ENCODE data around the gene RPL41.

DNA sequence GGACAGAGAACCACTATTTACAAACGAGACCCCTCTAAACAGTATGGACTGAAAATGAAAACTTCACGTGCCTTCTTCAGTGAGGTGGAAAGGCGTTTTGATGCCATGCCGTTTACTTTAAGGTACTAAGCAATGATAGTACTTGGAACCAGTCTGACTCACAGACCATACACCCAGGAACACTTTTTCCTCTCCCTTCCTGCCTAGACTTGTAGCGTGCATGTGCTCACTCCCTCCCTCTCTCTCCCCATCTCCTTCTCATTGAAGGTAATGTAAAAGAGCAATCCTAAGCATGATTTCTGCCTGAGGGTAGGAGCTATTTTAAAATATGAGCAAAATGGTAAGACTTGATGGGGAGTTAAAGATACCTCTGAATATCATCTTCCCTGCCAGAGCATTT is 5.9 kb upstream of the RPL41 start:
- TF ChIP-seq, protein P1, sequence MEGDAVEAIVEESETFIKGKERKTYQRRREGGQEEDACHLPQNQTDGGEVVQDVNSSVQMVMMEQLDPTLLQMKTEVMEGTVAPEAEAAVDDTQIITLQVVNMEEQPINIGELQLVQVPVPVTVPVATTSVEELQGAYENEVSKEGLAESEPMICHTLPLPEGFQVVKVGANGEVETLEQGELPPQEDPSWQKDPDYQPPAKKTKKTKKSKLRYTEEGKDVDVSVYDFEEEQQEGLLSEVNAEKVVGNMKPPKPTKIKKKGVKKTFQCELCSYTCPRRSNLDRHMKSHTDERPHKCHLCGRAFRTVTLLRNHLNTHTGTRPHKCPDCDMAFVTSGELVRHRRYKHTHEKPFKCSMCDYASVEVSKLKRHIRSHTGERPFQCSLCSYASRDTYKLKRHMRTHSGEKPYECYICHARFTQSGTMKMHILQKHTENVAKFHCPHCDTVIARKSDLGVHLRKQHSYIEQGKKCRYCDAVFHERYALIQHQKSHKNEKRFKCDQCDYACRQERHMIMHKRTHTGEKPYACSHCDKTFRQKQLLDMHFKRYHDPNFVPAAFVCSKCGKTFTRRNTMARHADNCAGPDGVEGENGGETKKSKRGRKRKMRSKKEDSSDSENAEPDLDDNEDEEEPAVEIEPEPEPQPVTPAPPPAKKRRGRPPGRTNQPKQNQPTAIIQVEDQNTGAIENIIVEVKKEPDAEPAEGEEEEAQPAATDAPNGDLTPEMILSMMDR (tag by site-specific recombination; IDR thresholded peaks at IDR 0.05), result no peak
- no peak for TF ChIP-seq ZNF274 (IDR thresholded peaks at IDR 0.05; ENCODE audit: low read length)
- no peak for TF ChIP-seq ZNF274 (tag by site-specific recombination; IDR thresholded peaks at IDR 0.05; ENCODE audit: borderline replicate concordance)
- no peak for TF ChIP-seq ZNF747 (tag by site-specific recombination; IDR thresholded peaks at IDR 0.05)
- TF ChIP-seq ZNF23 (tag by site-specific recombination; IDR thresholded peaks at IDR 0.05; ENCODE audit: borderline replicate concordance), result no peak
- TF ChIP-seq, protein P2, sequence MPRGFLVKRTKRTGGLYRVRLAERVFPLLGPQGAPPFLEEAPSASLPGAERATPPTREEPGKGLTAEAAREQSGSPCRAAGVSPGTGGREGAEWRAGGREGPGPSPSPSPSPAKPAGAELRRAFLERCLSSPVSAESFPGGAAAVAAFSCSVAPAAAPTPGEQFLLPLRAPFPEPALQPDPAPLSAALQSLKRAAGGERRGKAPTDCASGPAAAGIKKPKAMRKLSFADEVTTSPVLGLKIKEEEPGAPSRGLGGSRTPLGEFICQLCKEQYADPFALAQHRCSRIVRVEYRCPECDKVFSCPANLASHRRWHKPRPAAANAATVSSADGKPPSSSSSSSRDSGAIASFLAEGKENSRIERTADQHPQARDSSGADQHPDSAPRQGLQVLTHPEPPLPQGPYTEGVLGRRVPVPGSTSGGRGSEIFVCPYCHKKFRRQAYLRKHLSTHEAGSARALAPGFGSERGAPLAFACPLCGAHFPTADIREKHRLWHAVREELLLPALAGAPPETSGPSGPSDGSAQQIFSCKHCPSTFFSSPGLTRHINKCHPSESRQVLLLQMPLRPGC (tag by site-specific recombination; IDR thresholded peaks at IDR 0.05), result no peak
- no peak for TF ChIP-seq ZNF423 (tag by site-specific recombination; IDR thresholded peaks at IDR 0.05)
- no peak for TF ChIP-seq ZNF654 (tag by site-specific recombination; IDR thresholded peaks at IDR 0.05; ENCODE audit: low read depth)

Measured in HEK293 (cell line).